Fibroblast of skin of right biceps (primary cell): ENCODE data around the gene TAF11L14.
"Not testable (repeated sequence)": the region's sequence is repeated elsewhere in the genome, so short reads cannot be mapped to it uniquely, and the experiment has no call there.

Experiments used
- DNase-seq: peaks from one replicate; pipeline ENCODE4 v3.0.0-alpha.2; 2013

Gene TAF11L14

GRCh38 chr5:17634160-17634559 is at the start of gene TAF11L14:
TSS of gene TAF11L14 (plus strand) at chr5:17634460.
- no peak for DNase-seq

- not testable (repeated sequence) for DNase-seq
These were observed 48.6 kb upstream of the TAF11L14 start, which contains the start of gene TAF11L7 for GRCh38 chr5:17585658-17586057. TSS of gene TAF11L7 (minus strand) at chr5:17585758.

DNA sequence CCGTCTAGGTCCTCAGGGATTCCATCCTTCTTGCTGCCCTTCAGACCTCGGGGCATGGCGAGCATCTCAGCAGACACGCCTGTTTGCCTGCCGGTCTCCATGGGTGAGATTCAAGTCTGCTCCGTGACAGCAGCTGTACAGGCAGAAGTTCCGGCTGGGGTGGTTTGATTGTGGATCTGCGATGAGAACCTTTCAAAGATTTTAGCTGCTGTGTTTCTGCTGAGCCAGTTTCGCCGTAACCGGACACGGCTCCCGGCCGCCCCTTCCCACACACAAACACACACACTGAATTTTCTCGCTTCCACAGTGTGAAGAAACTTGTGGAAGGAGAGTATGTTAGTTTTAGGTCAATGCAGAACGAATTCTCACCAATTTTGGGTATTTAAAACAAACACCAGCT is 43.4 kb upstream of the TAF11L14 start, which contains the start of gene TAF11L8:
TAF11L8 (minus strand) TSS at position 101 of the 400 bp plus-strand sequence.
- DNase-seq, result not testable (repeated sequence)

GRCh38 chr5:17594255-17594654 is 40.0 kb upstream of the TAF11L14 start, which contains the start of gene TAF11L9:
TSS of gene TAF11L9 (minus strand) at chr5:17594394.
- not testable (repeated sequence) for DNase-seq

- DNase-seq, result not testable (repeated sequence)
These were observed 36.5 kb upstream of the TAF11L14 start, which contains the start of gene TAF11L10 for GRCh38 chr5:17597728-17598127. TSS of gene TAF11L10 (minus strand) at chr5:17597828.

DNA sequence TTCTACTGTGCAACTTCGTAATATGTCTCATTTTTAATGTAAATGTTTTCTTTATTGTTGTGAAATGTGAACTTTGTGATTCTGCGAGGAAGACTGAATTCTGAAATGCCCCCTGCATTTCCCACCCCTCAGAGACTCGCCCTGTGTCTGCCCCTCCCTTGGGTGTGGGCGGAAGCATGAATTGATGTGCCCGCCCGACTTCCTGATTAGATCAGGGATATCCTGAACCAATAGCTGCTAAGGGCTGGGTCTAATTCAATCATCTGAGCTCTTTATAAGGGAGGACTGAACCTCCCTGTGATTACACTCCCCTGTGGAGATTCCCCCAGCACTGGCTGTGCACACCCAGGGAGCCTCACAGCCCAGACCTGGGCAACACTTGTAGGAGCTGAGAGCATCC is 30.4 kb upstream of the TAF11L14 start, which contains the start of gene TAF11L11:
TAF11L11 (plus strand) TSS at position 304 of the 400 bp plus-strand sequence.
- not testable (repeated sequence) for DNase-seq

DNA sequence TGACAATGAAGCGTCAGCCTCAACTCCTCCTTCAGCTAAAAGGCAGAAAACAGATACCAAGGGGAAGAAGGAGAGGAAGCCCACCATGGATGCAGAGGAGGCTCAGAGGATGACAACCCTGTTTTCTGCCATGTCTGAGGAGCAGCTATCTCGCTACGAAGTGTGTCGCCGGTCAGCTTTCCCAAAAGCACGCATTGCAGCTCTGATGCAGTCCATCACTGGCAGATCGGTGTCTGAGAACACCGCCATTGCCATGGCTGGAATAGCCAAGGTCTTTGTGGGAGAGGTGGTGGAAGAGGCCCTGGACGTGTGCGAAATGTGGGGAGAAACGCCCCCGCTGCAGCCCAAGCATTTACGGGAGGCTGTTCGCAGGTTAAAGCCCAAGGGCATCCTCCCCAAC is 29.3 kb upstream of the TAF11L14 start:
- DNase-seq, result no peak

DNA sequence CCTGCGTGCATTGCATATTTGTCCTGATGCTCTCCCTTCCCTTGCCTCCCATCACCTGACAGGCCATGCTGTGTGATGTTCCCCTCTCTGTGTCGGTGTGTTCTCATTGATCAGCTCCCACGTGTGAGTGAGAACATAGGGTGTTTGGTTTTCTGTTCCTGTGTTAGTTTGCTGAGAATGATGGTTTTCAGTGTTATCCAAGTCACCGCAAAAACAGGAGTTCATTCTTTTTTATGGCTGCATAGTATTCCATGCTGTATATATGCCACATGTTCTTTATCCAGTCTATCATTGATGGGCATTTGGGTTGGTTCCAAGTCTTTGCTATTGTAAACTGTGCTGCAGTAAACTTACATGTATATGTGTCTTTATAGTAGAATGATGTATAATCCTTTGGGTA is 26.8 kb upstream of the TAF11L14 start:
- not testable (repeated sequence) for DNase-seq

GRCh38 chr5:17610092-17610491 is 24.2 kb upstream of the TAF11L14 start, which contains the start of gene TAF11L12:
TSS of gene TAF11L12 (plus strand) at chr5:17610392.
- not testable (repeated sequence) for DNase-seq

- no peak for DNase-seq
These were observed 19.2 kb upstream of the TAF11L14 start for GRCh38 chr5:17614872-17615605.

DNA sequence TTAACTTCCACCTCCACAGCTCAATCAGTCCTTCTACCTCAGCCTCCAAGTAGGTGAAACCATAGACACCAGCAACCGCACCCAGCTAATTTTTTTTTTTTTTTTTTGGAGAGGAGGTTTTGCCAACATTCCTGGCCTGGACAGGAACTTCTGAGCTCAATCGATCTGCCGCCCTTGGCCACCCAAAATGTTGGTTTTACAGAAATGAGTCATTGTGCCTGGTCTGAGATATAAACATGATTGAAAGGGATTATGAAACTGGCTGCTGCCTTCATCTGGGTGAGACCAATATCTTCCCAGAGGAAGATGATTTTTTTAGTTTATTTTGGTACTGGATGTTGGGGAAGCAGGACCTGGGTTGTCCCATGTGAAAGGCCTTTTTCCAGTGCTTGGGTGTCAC is 14.9 kb upstream of the TAF11L14 start:
- DNase-seq, result no peak

- no peak for DNase-seq
These were observed 13.6 kb upstream of the TAF11L14 start for GRCh38 chr5:17620627-17621026.

DNA sequence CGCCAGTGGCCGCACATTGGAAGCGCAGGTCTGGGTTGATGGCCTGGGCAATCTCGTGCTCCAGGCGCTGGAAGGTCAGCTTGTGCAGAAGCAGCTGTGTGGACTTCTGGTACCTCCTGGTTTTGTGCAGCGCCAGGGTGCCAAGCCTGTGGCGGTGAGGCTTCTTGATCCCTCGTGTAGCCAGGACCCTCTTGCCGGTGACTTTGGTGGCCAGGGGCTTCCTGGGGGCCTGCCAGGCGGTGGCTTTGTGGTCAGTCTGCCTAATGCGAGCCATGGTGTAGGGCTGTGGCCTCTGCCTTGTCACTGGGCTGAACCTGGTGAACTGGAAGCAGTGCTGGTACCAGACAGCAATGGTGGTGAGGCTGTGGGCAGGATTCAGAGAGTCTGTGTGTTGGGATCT is 8.6 kb upstream of the TAF11L14 start:
- DNase-seq, result no peak

DNA sequence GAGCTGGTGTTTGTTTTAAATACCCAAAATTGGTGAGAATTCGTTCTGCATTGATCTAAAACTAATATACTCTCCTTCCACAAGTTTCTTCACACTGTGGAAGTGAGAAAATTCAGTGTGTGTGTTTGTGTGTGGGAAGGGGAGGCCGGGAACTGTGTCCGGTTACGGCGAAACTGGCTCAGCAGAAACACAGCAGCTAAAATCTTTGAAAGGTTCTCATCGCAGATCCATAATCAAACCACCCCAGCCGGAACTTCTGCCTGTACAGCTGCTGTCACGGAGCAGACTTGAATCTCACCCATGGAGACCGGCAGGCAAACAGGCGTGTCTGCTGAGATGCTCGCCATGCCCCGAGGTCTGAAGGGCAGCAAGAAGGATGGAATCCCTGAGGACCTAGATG is 2.5 kb upstream of the TAF11L14 start, which contains the start of gene TAF11L13:
TAF11L13 (plus strand) TSS at position 301 of the 400 bp plus-strand sequence.
- DNase-seq, result not testable (repeated sequence)

DNA sequence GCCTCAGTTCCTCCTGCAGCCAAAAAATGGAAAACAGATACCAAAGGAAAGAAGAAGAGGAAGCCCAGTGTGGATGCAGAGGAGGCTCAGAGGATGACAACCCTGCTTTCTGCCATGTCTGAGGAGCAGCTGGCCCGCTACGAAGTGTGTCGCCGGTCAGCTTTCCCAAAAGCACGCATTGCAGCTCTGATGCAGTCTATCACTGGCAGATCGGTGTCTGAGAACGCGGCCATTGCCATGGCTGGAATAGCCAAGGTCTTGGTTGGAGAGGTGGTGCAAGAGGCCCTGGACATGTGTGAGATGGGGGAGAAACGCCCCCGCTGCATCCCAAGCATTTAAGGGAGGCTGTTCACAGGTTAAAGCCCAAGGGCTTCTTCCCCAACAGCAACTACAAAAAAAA is 15.0 kb downstream of the TAF11L14 start:
- DNase-seq, result not testable (repeated sequence)

DNA sequence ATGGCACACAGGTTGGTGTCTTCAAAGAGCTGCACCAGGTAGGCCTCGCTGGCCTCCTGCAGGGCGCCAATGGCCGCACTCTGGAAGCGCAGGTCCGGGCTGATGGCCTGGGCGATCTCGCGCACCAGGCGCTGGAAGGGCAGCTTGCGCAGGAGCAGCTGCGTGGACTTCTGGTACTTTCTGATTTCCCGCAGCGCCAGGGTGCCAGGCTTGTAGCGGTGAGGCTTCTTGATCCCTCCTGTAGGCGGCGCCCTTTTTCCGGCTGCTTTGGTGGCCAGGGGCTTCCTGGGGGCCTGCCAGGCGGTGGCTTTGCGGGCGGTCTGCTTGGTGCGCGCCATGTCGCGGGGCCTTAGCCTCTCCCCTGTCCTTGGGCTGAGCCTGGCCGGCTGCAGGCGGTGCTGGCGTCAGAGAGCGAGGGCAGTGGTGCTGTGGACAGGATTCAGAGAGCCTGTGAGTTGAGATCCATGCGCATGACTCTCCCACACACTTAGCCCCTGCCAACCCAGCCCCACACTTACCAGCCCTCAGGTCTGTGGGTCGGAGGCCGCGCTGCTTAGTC is 21.0 kb downstream of the TAF11L14 start:
- DNase-seq, result not testable (repeated sequence)

GRCh38 chr5:17655921-17656320 is 21.7 kb downstream of the TAF11L14 start:
- DNase-seq, result no peak

DNA sequence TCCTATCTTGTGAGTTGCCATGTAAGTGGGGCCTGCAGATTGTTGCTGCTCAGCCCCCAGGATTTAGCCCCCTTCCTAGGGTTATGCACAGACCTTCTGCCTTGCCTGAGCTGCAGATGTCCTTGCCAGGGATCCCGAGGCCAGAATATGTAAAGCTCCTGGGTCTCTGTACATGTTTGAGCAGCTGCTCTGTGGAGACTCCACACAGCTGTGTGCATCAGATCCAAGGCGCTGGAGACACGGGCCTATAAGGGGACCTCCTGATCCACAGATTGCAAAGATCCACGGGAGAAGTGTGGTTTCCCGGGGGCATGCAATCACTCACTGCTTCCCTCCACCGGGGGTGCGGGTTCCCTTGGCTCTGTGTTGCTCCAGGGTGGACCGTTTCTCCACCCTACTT is 28.9 kb downstream of the TAF11L14 start:
- DNase-seq, result no peak

DNA sequence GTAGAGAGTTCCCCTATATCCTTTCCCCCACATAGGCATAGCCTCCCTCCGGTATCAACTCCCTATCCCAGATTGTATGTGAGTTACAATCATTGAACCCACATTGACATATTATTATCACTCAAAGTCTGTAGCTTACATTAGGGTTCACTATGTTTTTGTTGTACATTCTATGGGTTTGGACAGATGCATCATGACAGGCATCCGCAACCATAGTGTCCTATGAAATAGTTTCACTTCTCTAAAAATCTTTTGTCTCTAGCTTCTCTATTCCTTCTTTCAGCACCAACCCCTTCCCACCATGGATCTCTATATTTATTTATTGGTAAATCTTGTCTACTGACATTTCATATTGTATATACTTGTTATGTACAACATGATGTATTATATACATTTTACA is 31.6 kb downstream of the TAF11L14 start:
- no peak for DNase-seq

DNA sequence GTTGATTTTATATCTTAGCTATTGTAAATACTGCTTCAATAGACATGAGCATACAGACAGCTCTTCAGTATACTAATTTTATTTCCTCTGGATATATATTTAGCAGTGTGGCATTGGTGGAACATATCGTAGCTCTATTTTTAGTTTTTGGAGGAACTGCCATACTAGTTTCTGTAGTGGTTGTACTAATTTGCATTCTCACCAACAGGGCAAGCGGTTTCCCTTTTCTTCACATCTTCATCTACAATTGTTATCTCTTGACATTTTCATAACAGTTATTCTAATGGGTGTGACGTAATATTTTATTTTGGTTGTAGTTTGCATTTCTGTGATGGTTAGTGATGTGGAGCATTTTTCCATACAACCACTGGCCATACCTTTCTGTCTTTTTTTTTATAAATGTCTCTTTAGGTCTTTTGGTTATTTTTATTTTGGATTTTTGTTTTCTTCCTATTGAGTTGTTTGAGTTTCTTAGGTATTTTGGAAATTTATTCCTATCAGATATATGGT is 32.5 kb downstream of the TAF11L14 start:
- no peak for DNase-seq

DNA sequence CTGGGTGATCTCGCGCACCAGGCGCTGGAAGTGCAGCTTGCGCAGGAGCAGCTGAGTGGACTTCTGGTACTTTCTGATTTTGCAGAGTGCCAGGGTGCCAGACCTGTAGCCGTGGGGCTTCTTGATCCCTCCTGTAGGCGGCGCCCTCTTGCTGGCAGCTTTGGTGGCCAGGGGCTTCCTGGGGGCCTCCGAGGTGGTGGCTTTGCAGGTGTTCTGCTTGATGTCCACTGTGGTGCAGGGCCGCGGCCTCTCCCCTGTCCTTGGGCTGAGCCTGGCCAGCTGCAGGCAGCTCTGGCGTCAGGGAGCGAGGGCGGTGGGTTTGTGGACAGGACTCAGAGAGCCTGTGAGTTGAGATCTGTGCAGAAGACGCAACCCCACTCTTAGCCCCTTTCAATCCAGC is 36.1 kb downstream of the TAF11L14 start:
- no peak for DNase-seq

DNA sequence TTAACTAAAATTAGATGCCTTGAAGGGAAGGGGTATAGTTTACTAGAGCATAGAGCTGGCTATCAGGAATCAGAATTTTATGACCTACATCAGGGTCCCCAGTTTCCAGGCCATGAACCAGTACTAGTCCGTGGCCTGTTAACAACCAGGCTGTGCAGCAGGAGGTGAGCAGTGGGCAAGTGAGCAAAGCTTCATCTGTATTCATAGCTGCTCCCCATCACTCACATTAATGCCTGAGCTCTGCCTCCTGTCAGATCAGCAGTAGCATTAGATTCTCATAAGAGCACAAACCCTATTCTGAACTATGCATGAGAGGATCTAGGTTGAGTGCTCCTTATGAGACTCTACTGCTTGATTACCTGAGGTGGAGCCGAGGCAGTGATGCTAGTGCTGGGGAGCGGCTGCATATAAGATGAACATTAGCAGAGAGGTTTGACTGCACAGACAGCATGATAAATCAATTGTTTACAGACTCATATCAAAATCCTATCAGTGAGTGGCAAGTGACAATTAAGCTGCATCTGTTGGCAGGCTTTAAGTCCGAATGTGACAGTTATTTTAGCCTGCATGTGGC is 44.6 kb downstream of the TAF11L14 start:
- DNase-seq, result no peak

DNA sequence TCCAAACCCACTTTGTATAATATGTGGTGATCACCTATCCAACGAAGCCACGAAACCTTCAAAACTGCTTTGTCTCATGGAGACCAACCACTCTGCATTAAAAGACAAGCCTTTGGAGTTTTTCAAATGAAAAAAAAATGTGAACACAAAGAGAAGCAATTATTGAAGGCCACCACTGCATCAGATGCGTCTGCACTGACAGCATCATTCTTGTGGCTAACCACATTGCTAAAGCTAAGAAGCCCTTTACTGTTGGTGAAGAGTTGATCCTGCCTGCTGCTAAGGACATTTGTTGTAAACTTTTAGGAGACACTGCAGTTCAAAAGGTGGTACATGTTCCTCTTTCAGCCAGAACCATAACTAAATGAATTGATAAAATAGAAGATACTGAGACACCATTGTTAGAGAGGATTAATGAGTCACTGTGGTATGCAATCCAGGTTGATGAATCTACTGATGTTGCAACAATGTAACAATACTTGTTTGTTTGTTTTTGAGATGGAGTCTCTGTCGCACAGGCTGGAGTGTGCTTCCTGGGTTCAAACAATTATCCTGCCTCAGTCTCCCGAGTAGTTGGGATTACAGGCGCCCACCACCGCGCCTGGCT is 45.4 kb downstream of the TAF11L14 start:
- DNase-seq, result no peak
